ENCODE data around the gene TSHZ2.
"Not testable (repeated sequence)": the region's sequence is repeated elsewhere in the genome, so short reads cannot be mapped to it uniquely, and the experiment has no call there.

TSHZ2 gene

DNA sequence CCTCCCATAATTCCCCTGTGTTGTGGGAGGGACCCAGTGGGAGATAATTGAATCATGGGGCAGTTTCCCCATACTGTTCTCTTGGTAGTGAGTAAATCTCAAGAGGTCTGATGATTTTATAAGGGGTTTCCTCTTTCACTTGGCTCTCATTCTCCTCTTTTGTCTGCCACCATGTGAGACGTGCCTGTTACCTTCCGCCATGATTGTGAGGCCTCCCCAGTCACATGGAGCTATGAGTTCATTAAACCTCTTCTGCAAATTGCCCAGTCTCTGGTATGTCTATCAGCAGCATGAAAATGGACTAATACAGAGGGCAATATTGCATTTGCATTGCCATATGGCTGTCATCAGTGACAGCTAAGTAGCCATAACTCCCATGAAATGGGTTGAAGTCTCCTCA lies 558.3 kb downstream of the TSHZ2 start:
- DNase-seq = no peak

GRCh38 chr20:53532654-53533312 lies 560.6 kb downstream of the TSHZ2 start:
- DNase-seq = not testable (repeated sequence)

DNA sequence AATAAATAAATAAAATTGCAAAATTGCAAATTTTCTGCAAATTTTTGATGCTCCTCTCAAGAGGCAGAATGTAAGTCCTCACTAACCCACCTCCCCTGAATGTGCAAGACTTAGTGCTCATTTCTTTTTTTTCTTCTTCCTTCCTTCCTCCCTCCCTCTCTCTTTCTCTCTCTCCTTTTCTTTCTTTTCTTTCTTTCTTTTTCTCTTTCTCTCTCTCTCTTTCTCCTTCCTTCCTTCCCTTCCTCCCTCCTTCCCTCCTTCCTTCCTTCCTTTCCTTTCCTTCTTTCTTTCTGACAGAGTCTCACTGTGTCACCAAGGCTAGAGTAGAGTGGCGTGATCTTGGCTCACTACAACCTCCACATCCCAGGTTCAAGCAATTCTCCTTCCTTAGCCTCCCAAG lies 561.3 kb downstream of the TSHZ2 start:
- DNase-seq = no peak

- DNase-seq = no peak
Measured at GRCh38 chr20:53534037-53534436, 561.9 kb downstream of the TSHZ2 start.

DNA sequence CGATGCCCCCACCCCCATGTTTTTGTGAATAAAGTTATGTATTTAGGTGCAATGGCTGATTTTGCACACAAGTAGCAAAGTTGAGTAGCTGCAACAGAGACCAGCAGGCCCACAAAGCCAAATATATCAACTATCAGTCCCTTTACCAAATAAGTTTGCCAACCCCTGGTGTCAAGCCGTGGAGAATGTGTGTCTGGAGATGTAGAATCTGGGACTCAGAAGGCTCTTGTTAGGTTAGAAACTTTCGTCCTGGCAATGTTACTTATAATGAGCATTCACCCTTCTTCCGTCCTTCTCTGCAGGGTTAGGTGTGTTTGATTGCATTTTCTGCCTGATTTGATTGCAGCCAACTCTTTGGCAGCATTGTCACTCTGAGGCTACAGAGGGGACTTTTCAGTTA lies 563.7 kb downstream of the TSHZ2 start:
- no peak for DNase-seq

- not testable (repeated sequence) for DNase-seq
Measured at GRCh38 chr20:53536382-53536781, 564.2 kb downstream of the TSHZ2 start.

DNA sequence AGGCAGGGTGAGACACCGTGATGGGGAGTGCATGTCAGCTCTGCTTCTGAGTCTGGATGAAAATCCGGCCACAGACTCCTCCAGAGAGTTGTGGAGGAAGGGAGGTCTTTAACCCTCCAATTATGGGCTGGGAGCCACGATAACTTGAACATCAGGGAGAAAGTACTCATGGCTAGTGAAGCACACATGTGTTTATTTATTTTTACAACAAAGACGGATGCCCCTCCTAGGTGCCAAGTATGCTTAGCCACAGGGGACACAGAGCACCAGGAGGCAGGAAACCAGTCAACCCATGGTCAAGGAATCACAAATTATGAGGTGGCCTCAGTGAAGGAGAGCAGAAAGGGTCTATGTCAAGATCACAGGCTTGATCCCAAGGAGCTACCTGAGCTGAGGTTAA lies 567.4 kb downstream of the TSHZ2 start:
- no peak for DNase-seq
